RWPE2 (cell line): ENCODE results near the gene MMP27.

Source experiments
- ATAC-seq: fragments of 200-7000 bp; cut with Tn5 transposase; 3 replicates; pipeline ENCODE4 v1.9.1; 2021; ENCODE audit warnings: low read depth
- DNase-seq: peaks from one replicate; pipeline ENCODE4 v3.0.0-alpha.2; 2020; ENCODE audit warnings: low spot score
- H3K27ac ChIP-seq: fragments of 450-650 bp; 2 replicates; pipeline ENCODE4 v1.5.1; 2017; ENCODE audit warnings: mild to moderate bottlenecking; ENCODE audit not compliant: poor library complexity, severe bottlenecking
- H3K27me3 ChIP-seq: fragments of 250-450 bp; sonication (Bioruptor Pico); 2 replicates; pipeline ENCODE4 v1.5.1; 2021; ENCODE audit warnings: mild to moderate bottlenecking, moderate library complexity; ENCODE audit not compliant: insufficient read depth, poor library complexity, severe bottlenecking
- H3K36me3 ChIP-seq: fragments of 250-450 bp; sonication (Bioruptor Pico); 2 replicates; pipeline ENCODE4 v1.5.1; 2020; ENCODE audit warnings: low read depth, mild to moderate bottlenecking, moderate library complexity
- H3K4me1 ChIP-seq: fragments of 250-450 bp; sonication (Bioruptor Pico); 2 replicates; pipeline ENCODE4 v1.5.1; 2021; ENCODE audit warnings: mild to moderate bottlenecking, moderate library complexity; ENCODE audit not compliant: insufficient read depth, poor library complexity, severe bottlenecking
- H3K4me3 ChIP-seq: fragments of 250-450 bp; sonication (Bioruptor Pico); 2 replicates; pipeline ENCODE4 v1.5.1; 2021; ENCODE audit warnings: mild to moderate bottlenecking, moderate library complexity; ENCODE audit not compliant: severe bottlenecking
- H3K9me3 ChIP-seq: fragments of 250-450 bp; sonication (Bioruptor Pico); 2 replicates; pipeline ENCODE4 v1.5.1; 2021; ENCODE audit warnings: mild to moderate bottlenecking, moderate library complexity; ENCODE audit not compliant: severe bottlenecking
- TF ChIP-seq, protein P1 (sequence below): fragments of 450-650 bp; IDR thresholded peaks from one replicate; pipeline ENCODE4 v1.5.1; 2017; ENCODE audit warnings: mild to moderate bottlenecking, moderate library complexity; ENCODE audit not compliant: poor library complexity, severe bottlenecking

The MMP27 gene

DNA sequence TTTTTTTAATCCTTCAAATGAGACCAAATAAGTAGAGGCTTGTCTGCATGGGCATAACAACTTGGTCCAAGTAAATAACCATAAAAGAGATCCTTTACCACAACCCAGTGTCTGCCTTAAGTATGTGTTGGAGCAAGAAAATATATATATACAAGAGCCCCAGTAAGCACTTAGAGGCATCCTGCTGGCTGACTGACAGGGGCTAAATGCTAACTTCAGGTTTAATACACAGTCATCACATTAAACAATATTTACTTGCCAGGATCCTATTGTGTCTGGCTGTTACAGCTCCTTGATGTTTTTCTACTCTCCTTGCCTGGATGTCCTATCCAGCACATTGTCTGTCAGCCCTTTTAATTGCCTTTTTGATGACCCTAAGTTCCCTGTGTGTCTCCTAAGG is 43.0 kb downstream of the MMP27 start:
- TF ChIP-seq, protein P1, sequence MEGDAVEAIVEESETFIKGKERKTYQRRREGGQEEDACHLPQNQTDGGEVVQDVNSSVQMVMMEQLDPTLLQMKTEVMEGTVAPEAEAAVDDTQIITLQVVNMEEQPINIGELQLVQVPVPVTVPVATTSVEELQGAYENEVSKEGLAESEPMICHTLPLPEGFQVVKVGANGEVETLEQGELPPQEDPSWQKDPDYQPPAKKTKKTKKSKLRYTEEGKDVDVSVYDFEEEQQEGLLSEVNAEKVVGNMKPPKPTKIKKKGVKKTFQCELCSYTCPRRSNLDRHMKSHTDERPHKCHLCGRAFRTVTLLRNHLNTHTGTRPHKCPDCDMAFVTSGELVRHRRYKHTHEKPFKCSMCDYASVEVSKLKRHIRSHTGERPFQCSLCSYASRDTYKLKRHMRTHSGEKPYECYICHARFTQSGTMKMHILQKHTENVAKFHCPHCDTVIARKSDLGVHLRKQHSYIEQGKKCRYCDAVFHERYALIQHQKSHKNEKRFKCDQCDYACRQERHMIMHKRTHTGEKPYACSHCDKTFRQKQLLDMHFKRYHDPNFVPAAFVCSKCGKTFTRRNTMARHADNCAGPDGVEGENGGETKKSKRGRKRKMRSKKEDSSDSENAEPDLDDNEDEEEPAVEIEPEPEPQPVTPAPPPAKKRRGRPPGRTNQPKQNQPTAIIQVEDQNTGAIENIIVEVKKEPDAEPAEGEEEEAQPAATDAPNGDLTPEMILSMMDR, result no peak
- Histone ChIP-seq H3K27me3 (no peaks in the 10 kb centered on the region), H3K27ac (no peak overlapping the region), H3K36me3 (no peaks in the 10 kb centered on the region), H3K9me3 (no peaks in the 10 kb centered on the region), H3K4me1 (no peaks in the 10 kb centered on the region), H3K4me3 (no peak overlapping the region)
- DNase-seq (no peak), ATAC-seq (no peak)

DNA sequence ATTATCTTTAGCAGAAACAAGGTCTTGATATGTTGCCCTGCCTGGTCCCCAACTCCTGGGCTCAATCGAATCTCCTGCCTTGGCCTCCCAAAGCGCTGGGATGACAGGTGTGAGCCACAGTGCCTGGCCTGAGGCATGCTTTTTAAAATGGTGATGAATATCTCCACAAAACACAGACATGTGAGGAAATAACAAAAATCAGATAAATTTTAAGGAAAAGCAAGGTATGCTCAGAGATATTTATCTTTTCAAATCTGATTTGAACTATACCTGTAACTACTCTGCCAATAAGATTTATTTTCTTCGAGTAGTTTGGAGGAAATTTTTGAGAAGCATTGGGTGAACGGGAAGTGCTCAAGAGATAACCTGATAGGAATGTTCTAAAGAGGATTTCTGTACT is 44.5 kb downstream of the MMP27 start:
- ATAC-seq, result no peak

DNA sequence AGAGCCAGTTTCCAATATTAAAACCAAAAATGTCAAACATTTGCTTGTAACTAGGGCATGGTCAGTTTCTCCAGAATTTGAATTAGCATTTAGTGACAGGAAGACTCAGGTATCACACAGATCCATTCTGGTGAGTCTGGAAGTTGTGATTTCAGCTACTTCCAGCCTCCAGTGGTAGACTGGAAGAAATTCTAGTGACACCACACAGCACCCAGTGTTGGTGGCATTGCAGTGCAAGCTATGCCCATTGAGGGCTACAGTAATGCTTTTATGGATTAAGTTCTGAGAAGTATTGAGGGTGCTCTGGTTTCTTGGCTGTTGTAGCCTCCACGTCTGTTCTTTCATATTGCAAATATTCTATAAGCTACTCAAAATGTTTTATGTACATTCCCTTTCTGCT is 49.0 kb downstream of the MMP27 start:
- no peaks in the 10 kb centered on the region for H3K36me3 ChIP-seq
- no peak overlapping the region for H3K27ac ChIP-seq
- TF ChIP-seq, protein P1, result no peak
- DNase-seq (no peak), ATAC-seq (no peak)
- H3K4me1 ChIP-seq, result no peaks in the 10 kb centered on the region
- H3K27me3 ChIP-seq, result no peaks in the 10 kb centered on the region
- H3K9me3 ChIP-seq, result peaks cover 3% of the 10 kb centered on the region
- H3K4me3 ChIP-seq, result no peak overlapping the region

More for the DNA sequence above, 44.5 kb downstream of the MMP27 start:
- Histone ChIP-seq H3K27ac (no peak overlapping the region), H3K36me3 (no peaks in the 10 kb centered on the region), H3K4me1 (no peaks in the 10 kb centered on the region), H3K9me3 (no peaks in the 10 kb centered on the region), H3K4me3 (no peak overlapping the region), H3K27me3 (no peaks in the 10 kb centered on the region)
- TF ChIP-seq, protein P1, result no peak
- DNase-seq, result no peak

DNA sequence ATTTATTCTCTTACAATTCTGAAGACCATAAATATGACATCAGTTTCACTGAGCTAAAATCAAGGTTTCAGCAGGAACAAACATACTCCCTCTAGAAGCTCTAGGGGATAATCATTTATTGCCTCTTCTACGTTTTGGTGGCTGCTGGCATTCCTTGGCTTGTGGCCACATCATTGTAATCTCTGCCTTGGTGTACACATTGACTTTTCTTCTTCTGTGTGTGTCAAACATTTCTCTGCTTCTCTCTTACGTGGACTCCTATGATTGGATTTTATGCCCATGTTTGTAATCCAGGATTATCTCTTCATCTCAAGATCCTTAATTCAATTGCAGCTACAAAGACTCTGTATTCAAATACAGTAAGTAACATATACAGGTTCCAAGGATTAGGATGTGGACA is 50.0 kb downstream of the MMP27 start:
- ATAC-seq, result no peak
- TF ChIP-seq, protein P1, result no peak

DNA sequence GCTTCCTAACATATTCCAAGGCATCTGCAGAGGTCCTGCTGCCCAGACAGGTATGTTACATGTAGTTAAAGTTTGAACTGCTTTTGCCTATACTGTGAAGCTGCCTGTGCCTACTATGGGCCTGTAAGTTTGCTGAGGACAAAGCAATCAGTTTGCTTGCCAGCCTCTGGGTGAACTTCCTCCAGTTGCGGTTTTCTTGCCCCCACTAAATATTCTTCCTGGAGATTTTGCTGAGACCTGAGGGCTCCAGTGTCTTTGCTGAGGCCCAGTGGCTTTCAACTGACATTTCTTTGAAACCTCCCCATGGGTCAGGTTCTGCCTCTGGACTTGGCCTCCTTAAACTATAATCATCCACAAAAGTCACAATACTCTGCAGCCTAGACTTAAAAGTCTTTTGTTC is 50.8 kb downstream of the MMP27 start:
- ATAC-seq, result no peak
- Histone ChIP-seq H3K27me3 (no peaks in the 10 kb centered on the region), H3K27ac (no peak overlapping the region), H3K9me3 (peaks cover 3% of the 10 kb centered on the region), H3K4me3 (no peak overlapping the region), H3K4me1 (no peaks in the 10 kb centered on the region), H3K36me3 (no peaks in the 10 kb centered on the region)
- DNase-seq, result no peak
- TF ChIP-seq, protein P1, result no peak

More for the DNA sequence above, 50.0 kb downstream of the MMP27 start:
- no peak overlapping the region for H3K27ac ChIP-seq
- H3K4me3 ChIP-seq, result no peak overlapping the region
- H3K36me3 ChIP-seq, result no peaks in the 10 kb centered on the region
- no peaks in the 10 kb centered on the region for H3K27me3 ChIP-seq
- H3K9me3 ChIP-seq, result peaks cover 3% of the 10 kb centered on the region
- no peak for DNase-seq
- no peaks in the 10 kb centered on the region for H3K4me1 ChIP-seq
